ENCODE measurements around the gene COPG1. TPM values are rescaled to one million over a fixed set of nuclear protein-coding genes. Genes with fewer than 3 reads are reported as not detected.

The COPG1 gene
- total and polyA plus RNA-seq, 9 of the 15 experiments (the other 6 are each of a cell fraction or from before 2014, with no cell fraction given): 40.3 to 105 (median 62.4) TPM

DNA sequence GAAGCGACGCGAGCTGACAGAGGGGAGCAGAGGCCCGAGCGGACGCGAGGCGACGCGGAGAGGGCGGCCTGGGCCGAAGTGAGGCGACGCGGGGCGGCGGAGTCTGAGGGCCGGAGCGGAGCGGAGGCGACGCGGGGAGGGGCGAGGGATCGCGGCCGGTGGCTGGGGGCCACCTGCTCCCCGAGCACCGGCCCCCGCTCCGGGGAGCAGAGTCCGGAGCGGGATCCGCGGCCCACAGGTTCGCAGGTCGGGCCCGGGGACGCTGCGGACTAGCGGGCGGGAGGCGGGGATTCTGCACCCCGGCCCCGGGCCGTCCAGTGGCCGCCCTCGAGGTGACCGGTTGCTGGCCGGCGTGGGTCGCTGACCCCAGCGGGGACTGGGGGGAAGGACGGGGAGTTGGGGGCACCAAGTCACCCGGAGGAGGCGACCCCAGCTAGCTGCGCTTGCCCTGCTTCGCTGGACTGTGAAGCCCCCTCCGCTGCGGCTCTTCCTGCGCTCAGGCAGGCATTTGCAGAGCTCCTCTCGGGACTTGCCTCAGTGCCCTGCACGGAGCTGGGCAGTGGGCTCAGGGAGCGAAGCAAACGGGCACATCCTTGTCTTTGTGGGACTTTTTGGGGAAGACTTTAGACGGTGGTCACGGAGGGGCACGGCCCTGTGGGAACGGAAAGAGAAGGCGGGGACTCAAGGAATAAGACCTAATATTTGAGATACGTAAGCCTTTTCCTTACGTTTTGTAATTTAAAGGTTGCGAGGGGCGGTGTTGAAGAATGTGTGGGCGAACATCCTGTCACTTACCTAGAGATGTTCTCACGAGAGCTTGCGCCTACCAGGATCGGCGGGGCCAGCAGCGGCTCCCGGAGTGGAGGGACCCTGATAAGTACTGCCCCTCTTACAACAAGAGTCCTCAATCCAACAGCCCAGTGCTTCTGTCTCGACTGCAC lies 29.8 kb downstream of the COPG1 start (continued):
- TF ChIP-seq, protein P1, sequence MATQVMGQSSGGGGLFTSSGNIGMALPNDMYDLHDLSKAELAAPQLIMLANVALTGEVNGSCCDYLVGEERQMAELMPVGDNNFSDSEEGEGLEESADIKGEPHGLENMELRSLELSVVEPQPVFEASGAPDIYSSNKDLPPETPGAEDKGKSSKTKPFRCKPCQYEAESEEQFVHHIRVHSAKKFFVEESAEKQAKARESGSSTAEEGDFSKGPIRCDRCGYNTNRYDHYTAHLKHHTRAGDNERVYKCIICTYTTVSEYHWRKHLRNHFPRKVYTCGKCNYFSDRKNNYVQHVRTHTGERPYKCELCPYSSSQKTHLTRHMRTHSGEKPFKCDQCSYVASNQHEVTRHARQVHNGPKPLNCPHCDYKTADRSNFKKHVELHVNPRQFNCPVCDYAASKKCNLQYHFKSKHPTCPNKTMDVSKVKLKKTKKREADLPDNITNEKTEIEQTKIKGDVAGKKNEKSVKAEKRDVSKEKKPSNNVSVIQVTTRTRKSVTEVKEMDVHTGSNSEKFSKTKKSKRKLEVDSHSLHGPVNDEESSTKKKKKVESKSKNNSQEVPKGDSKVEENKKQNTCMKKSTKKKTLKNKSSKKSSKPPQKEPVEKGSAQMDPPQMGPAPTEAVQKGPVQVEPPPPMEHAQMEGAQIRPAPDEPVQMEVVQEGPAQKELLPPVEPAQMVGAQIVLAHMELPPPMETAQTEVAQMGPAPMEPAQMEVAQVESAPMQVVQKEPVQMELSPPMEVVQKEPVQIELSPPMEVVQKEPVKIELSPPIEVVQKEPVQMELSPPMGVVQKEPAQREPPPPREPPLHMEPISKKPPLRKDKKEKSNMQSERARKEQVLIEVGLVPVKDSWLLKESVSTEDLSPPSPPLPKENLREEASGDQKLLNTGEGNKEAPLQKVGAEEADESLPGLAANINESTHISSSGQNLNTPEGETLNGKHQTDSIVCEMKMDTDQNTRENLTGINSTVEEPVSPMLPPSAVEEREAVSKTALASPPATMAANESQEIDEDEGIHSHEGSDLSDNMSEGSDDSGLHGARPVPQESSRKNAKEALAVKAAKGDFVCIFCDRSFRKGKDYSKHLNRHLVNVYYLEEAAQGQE (IDR thresholded peaks at IDR 0.05; ENCODE audit: borderline replicate concordance): no peak
- TF ChIP-seq, protein P1 (CRISPR knock-in tag; IDR thresholded peaks at IDR 0.05; ENCODE audit: low read depth): no peak
- TF ChIP-seq NR3C1 (CRISPR knock-in tag; IDR thresholded peaks at IDR 0.05) (no peak), DACH1 (IDR thresholded peaks at IDR 0.05; ENCODE audit: partially characterized antibody) (no peak), ILK (tag; IDR thresholded peaks at IDR 0.05; ENCODE audit: borderline replicate concordance, low read depth) (no peak), GABPA (tag; conservative IDR thresholded peaks at IDR 0.05; ENCODE audit: low read depth) (no peak), ZNF23 (CRISPR knock-in tag; IDR thresholded peaks at IDR 0.05) (no peak), SMC3 (conservative IDR thresholded peaks at IDR 0.05; ENCODE audit: insufficient read depth, low read depth, low read length) (no peak), MTA3 (IDR thresholded peaks at IDR 0.05; ENCODE audit: borderline replicate concordance) (no peak), TSC22D4 (tag; IDR thresholded peaks at IDR 0.05) (no peak), FOXM1 (IDR thresholded peaks at IDR 0.05; ENCODE audit: low read depth) (no peak), FOXM1 (CRISPR knock-in tag; IDR thresholded peaks at IDR 0.05; ENCODE audit: low read depth) (no peak)
- TF ChIP-seq, protein P2, sequence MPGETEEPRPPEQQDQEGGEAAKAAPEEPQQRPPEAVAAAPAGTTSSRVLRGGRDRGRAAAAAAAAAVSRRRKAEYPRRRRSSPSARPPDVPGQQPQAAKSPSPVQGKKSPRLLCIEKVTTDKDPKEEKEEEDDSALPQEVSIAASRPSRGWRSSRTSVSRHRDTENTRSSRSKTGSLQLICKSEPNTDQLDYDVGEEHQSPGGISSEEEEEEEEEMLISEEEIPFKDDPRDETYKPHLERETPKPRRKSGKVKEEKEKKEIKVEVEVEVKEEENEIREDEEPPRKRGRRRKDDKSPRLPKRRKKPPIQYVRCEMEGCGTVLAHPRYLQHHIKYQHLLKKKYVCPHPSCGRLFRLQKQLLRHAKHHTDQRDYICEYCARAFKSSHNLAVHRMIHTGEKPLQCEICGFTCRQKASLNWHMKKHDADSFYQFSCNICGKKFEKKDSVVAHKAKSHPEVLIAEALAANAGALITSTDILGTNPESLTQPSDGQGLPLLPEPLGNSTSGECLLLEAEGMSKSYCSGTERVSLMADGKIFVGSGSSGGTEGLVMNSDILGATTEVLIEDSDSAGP (CRISPR knock-in tag; IDR thresholded peaks at IDR 0.05): no peak
- TF ChIP-seq, protein P3, sequence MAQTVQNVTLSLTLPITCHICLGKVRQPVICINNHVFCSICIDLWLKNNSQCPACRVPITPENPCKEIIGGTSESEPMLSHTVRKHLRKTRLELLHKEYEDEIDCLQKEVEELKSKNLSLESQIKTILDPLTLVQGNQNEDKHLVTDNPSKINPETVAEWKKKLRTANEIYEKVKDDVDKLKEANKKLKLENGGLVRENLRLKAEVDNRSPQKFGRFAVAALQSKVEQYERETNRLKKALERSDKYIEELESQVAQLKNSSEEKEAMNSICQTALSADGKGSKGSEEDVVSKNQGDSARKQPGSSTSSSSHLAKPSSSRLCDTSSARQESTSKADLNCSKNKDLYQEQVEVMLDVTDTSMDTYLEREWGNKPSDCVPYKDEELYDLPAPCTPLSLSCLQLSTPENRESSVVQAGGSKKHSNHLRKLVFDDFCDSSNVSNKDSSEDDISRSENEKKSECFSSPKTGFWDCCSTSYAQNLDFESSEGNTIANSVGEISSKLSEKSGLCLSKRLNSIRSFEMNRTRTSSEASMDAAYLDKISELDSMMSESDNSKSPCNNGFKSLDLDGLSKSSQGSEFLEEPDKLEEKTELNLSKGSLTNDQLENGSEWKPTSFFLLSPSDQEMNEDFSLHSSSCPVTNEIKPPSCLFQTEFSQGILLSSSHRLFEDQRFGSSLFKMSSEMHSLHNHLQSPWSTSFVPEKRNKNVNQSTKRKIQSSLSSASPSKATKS (CRISPR knock-in tag; IDR thresholded peaks at IDR 0.05): no peak

Measured in K562 (cell line).